ENCODE data around the gene PIK3R6. TPM values are rescaled to one million over a fixed set of nuclear protein-coding genes. Genes with fewer than 3 reads are reported as not detected.

Gene PIK3R6
- total RNA-seq, 4 donors from 2014 or later = 0.30 to 5.1 (median 1.5) TPM

DNA sequence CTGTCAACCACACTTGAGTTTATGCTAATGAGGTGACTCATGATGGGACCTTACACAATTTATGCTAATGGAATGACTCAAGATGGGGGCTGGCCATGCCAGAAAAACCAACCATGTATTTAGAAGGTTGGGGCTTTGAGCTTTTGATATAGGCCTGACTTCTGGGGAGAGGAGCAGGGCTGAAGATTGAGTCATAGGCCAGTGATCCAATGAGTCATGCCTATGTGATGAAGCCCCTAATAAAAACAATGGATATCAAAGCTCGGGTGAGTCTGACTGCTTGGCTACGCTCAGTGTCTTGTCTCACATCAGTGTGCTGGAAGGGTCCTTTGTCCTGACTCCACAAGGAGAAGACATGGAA, 75.6 kb downstream of the PIK3R6 start:
- DNase-seq (ENCODE audit: low spot score in 2 of 2) = no peak
- WGBS = 66% methylated on average over 2 of the region's 2 CpGs
- no peaks in the 10 kb centered on the region for H3K4me1 ChIP-seq
- no peaks in the 10 kb centered on the region for H3K36me3 ChIP-seq
- H3K27me3 ChIP-seq = no peaks in the 10 kb centered on the region
- no peaks in the 10 kb centered on the region for H3K9me3 ChIP-seq
- H3K4me3 ChIP-seq = no peak overlapping the region
- H3K27ac ChIP-seq = no peak overlapping the region
- TF ChIP-seq EP300 (IDR thresholded peaks at IDR 0.05) (no peak), POLR2A (IDR thresholded peaks at IDR 0.05) (no peak), POLR2AphosphoS5 (IDR thresholded peaks at IDR 0.05) (no peak)
- TF ChIP-seq, protein P1, sequence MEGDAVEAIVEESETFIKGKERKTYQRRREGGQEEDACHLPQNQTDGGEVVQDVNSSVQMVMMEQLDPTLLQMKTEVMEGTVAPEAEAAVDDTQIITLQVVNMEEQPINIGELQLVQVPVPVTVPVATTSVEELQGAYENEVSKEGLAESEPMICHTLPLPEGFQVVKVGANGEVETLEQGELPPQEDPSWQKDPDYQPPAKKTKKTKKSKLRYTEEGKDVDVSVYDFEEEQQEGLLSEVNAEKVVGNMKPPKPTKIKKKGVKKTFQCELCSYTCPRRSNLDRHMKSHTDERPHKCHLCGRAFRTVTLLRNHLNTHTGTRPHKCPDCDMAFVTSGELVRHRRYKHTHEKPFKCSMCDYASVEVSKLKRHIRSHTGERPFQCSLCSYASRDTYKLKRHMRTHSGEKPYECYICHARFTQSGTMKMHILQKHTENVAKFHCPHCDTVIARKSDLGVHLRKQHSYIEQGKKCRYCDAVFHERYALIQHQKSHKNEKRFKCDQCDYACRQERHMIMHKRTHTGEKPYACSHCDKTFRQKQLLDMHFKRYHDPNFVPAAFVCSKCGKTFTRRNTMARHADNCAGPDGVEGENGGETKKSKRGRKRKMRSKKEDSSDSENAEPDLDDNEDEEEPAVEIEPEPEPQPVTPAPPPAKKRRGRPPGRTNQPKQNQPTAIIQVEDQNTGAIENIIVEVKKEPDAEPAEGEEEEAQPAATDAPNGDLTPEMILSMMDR (IDR thresholded peaks at IDR 0.05) = no peak

DNA sequence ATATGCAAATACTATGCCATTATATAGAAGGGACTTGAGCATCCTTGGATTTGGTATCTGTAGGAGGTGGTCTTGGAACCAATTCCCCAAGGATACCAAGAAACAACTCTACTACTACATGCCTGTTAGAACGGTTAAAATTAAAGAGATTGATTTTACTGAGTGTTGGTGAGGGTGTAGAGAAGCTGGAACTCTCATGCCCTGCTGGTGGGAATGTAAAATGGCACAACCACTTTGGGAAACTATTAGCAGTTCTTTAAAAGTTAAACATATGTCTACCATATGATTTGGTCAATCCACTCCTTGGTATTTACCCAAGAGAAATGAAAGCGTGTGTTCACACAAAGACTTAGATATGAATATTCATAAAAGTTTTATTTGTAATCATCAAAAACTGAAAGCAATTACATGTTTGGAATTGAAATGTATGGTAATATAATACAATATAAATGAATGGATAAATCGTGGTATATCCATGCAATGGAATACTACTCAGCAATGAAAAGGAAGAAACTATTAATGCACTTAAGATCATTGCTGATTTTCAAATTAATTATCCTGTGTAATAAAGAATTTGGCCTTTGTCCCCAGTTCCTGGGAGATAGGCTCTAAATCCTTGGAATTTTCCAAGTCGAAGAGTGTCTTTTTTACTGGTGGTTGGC, 76.1 kb downstream of the PIK3R6 start:
- Histone ChIP-seq H3K4me1 (no peaks in the 10 kb centered on the region), H3K4me3 (no peak overlapping the region), H3K9me3 (no peaks in the 10 kb centered on the region), H3K27me3 (no peaks in the 10 kb centered on the region), H3K36me3 (no peaks in the 10 kb centered on the region), H3K27ac (no peak overlapping the region)
- DNase-seq (ENCODE audit: low spot score in 2 of 2) = no peak
- TF ChIP-seq, protein P1 (IDR thresholded peaks at IDR 0.05) = no peak
- no peak for TF ChIP-seq POLR2AphosphoS5 (IDR thresholded peaks at IDR 0.05)
- TF ChIP-seq POLR2A (IDR thresholded peaks at IDR 0.05) = no peak
- no peak for TF ChIP-seq EP300 (IDR thresholded peaks at IDR 0.05)
- WGBS = 65% methylated on average over 4 of the region's 4 CpGs

GRCh38 chr17:8789743-8790142, 77.7 kb downstream of the PIK3R6 start:
- Histone ChIP-seq H3K36me3 (no peaks in the 10 kb centered on the region), H3K4me3 (no peak overlapping the region), H3K4me1 (peaks cover 9% of the 10 kb centered on the region), H3K9me3 (no peaks in the 10 kb centered on the region), H3K27me3 (no peaks in the 10 kb centered on the region), H3K27ac (no peak overlapping the region)
- TF ChIP-seq POLR2A (IDR thresholded peaks at IDR 0.05) (no peak), POLR2AphosphoS5 (IDR thresholded peaks at IDR 0.05) (no peak), EP300 (IDR thresholded peaks at IDR 0.05) (no peak)
- TF ChIP-seq, protein P1 (IDR thresholded peaks at IDR 0.05) = no peak
- 67% methylated on average over 10 of the region's 10 CpGs for WGBS
- no peak for DNase-seq (ENCODE audit: low spot score in 2 of 2)

DNA sequence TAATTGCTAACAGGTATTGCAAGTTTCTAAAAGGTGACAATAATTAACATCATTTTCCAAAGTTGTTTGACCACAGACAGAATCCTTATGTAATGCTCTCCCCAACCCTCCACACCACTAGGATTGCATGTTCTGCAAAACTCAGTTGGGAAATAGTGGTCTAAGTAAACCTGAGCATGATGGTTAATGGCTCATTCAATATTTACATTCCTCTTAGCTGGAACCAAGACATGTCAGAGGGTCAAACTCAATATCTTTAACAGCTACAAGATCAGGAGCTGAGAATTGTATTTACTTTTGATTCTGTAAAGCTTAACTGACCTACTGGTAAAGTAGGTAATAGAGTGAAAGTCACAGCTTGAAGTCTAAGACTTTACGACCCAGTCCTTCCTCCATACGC, 78.5 kb downstream of the PIK3R6 start:
- TF ChIP-seq POLR2AphosphoS5 (IDR thresholded peaks at IDR 0.05) = no peak
- TF ChIP-seq, protein P1 (IDR thresholded peaks at IDR 0.05) = no peak
- no peak for TF ChIP-seq POLR2A (IDR thresholded peaks at IDR 0.05)
- TF ChIP-seq EP300 (IDR thresholded peaks at IDR 0.05) = no peak
- Histone ChIP-seq H3K9me3 (no peaks in the 10 kb centered on the region), H3K36me3 (no peaks in the 10 kb centered on the region), H3K27ac (no peak overlapping the region), H3K4me3 (no peak overlapping the region), H3K27me3 (no peaks in the 10 kb centered on the region), H3K4me1 (peaks cover 9% of the 10 kb centered on the region)
- no peak for DNase-seq (ENCODE audit: low spot score in 2 of 2)
- WGBS = 96% methylated on average over 2 of the region's 2 CpGs

GRCh38 chr17:8785547-8786413, 81.7 kb downstream of the PIK3R6 start:
- DNase-seq (ENCODE audit: low spot score in 2 of 2) = peak in 1 of 2 donors; percentile 81
- Histone ChIP-seq H3K27me3 (no peaks in the 10 kb centered on the region), H3K27ac (no peak overlapping the region), H3K4me3 (no peak overlapping the region), H3K36me3 (no peaks in the 10 kb centered on the region), H3K4me1 (peaks cover 9% of the 10 kb centered on the region), H3K9me3 (no peaks in the 10 kb centered on the region)
- TF ChIP-seq, protein P1 (IDR thresholded peaks at IDR 0.05) = peak; percentile 47 to 84
- TF ChIP-seq POLR2AphosphoS5 (IDR thresholded peaks at IDR 0.05) = no peak
- WGBS = 28% methylated on average over 18 of the region's 19 CpGs
